ENCODE measurements around the gene PHACTR1.

The PHACTR1 gene

GRCh38 chr6:12878741-12879140, 162.2 kb downstream of the PHACTR1 start:
- no peak overlapping the region for H3K4me3 ChIP-seq (ENCODE audit: control insufficient read depth, low read depth, low read length)
- TF ChIP-seq CTCF (IDR thresholded peaks at IDR 0.05; ENCODE audit: control insufficient read depth, insufficient read depth, low read depth, low read length, missing control alignments) = no peak
- no peak for DNase-seq (ENCODE audit: low read depth)

GRCh38 chr6:12882761-12883290, 166.3 kb downstream of the PHACTR1 start:
- no peak for TF ChIP-seq CTCF (IDR thresholded peaks at IDR 0.05; ENCODE audit: control insufficient read depth, insufficient read depth, low read depth, low read length, missing control alignments)
- H3K4me3 ChIP-seq (ENCODE audit: control insufficient read depth, low read depth, low read length) = no peak overlapping the region
- DNase-seq (ENCODE audit: low read depth) = no peak

- DNase-seq (ENCODE audit: low read depth) = no peak
- no peak for TF ChIP-seq CTCF (IDR thresholded peaks at IDR 0.05; ENCODE audit: control insufficient read depth, insufficient read depth, low read depth, low read length, missing control alignments)
- H3K4me3 ChIP-seq (ENCODE audit: control insufficient read depth, low read depth, low read length) = no peak overlapping the region
Observed at GRCh38 chr6:12884983-12885382, 168.4 kb downstream of the PHACTR1 start.

- DNase-seq (ENCODE audit: low read depth) = no peak
- H3K4me3 ChIP-seq (ENCODE audit: control insufficient read depth, low read depth, low read length) = no peak overlapping the region
- TF ChIP-seq CTCF (IDR thresholded peaks at IDR 0.05; ENCODE audit: control insufficient read depth, insufficient read depth, low read depth, low read length, missing control alignments) = no peak
Observed at GRCh38 chr6:12886961-12887775, 170.6 kb downstream of the PHACTR1 start.

GRCh38 chr6:12890171-12890790, 173.7 kb downstream of the PHACTR1 start:
- no peak for DNase-seq (ENCODE audit: low read depth)

GRCh38 chr6:12891595-12891994, 175.0 kb downstream of the PHACTR1 start:
- no peak for DNase-seq (ENCODE audit: low read depth)
- TF ChIP-seq CTCF (IDR thresholded peaks at IDR 0.05; ENCODE audit: control insufficient read depth, insufficient read depth, low read depth, low read length, missing control alignments) = no peak

More at GRCh38 chr6:12890171-12890790, 173.7 kb downstream of the PHACTR1 start:
- peak; percentile 60 for TF ChIP-seq CTCF (IDR thresholded peaks at IDR 0.05; ENCODE audit: control insufficient read depth, insufficient read depth, low read depth, low read length, missing control alignments)
- no peak overlapping the region for H3K4me3 ChIP-seq (ENCODE audit: control insufficient read depth, low read depth, low read length)

More at GRCh38 chr6:12891595-12891994, 175.0 kb downstream of the PHACTR1 start:
- no peak overlapping the region for H3K4me3 ChIP-seq (ENCODE audit: control insufficient read depth, low read depth, low read length)

All from AG09309 (cell line).